T-helper 1 cell (primary cell): ENCODE results near the gene WDR49.

Experiments used
- DNase-seq, 5 donors: peaks; one replicate each; pipeline ENCODE4 v3.0.0-alpha.2; 2012 to 2020

WDR49 gene

GRCh38 chr3:167483708-167484475, 169.8 kb downstream of the WDR49 start:
- no peak for DNase-seq

GRCh38 chr3:167481164-167481563, 172.6 kb downstream of the WDR49 start:
- DNase-seq: no peak

GRCh38 chr3:167480748-167481147, 173.0 kb downstream of the WDR49 start:
- no peak for DNase-seq

GRCh38 chr3:167473863-167474262, 179.9 kb downstream of the WDR49 start, which contains the start of gene SERPINI2:
TSS of gene SERPINI2 (minus strand) at chr3:167474042. CDS start at chr3:167471834, 2,208 bp downstream.
- DNase-seq: no peak

GRCh38 chr3:167469381-167469780, 184.4 kb downstream of the WDR49 start:
- no peak for DNase-seq

- DNase-seq: no peak
Measured at GRCh38 chr3:167467848-167468611, 185.7 kb downstream of the WDR49 start.

GRCh38 chr3:167466966-167467365, 186.8 kb downstream of the WDR49 start:
- DNase-seq: no peak

- no peak for DNase-seq
Measured at GRCh38 chr3:167456157-167456799, 197.5 kb downstream of the WDR49 start.

- no peak for DNase-seq
Measured at GRCh38 chr3:167453815-167454214, 199.9 kb downstream of the WDR49 start.

GRCh38 chr3:167451282-167451681, 202.5 kb downstream of the WDR49 start:
- DNase-seq: no peak

GRCh38 chr3:167450675-167451074, 203.1 kb downstream of the WDR49 start:
- DNase-seq: no peak

- DNase-seq: no peak
Measured at GRCh38 chr3:167450195-167450594, 203.5 kb downstream of the WDR49 start.

- DNase-seq: no peak
Measured at GRCh38 chr3:167445491-167445890, 208.3 kb downstream of the WDR49 start.

- no peak for DNase-seq
Measured at GRCh38 chr3:167441256-167441655, 212.5 kb downstream of the WDR49 start.

- DNase-seq: no peak
Measured at GRCh38 chr3:167437428-167438139, 216.2 kb downstream of the WDR49 start.
